Activated CD8-positive, alpha-beta memory T cell treated with anti-CD3 and anti-CD28 coated beads, Interleukin-2, amount 50 U/mL, for 24 hours (primary cell): ENCODE results near the gene RNU11.
"Not testable (repeated sequence)": the region's sequence is repeated elsewhere in the genome, so short reads cannot be mapped to it uniquely, and the experiment has no call there.

Source experiments
- DNase-seq: peaks from one replicate; pipeline ENCODE4 v3.0.0-alpha.2; 2020; ENCODE audit errors: extremely low read depth

RNU11 gene

GRCh38 chr1:28648474-28649198 lies at the start of gene RNU11:
RNU11 (plus strand) TSS chr1:28648600.
- DNase-seq = peak; percentile 76

GRCh38 chr1:28601696-28602095 lies 46.7 kb upstream of the RNU11 start:
- no peak for DNase-seq

GRCh38 chr1:28602536-28603439 lies 45.6 kb upstream of the RNU11 start:
- no peak for DNase-seq

GRCh38 chr1:28604411-28604810 lies 44.0 kb upstream of the RNU11 start:
- DNase-seq = no peak

- DNase-seq = no peak
Observed at GRCh38 chr1:28604962-28605361, 43.4 kb upstream of the RNU11 start.

- DNase-seq = no peak
Observed at GRCh38 chr1:28606771-28607170, 41.6 kb upstream of the RNU11 start.

GRCh38 chr1:28613175-28613574 lies 35.2 kb upstream of the RNU11 start:
- DNase-seq = no peak

GRCh38 chr1:28631713-28632112 lies 16.7 kb upstream of the RNU11 start:
- no peak for DNase-seq

- DNase-seq = no peak
Observed at GRCh38 chr1:28632560-28632959, 15.8 kb upstream of the RNU11 start.

- no peak for DNase-seq
Observed at GRCh38 chr1:28640766-28641165, 7.6 kb upstream of the RNU11 start.

- no peak for DNase-seq
Observed at GRCh38 chr1:28642056-28642846, 6.1 kb upstream of the RNU11 start.

- peak; percentile 75 for DNase-seq
Observed at GRCh38 chr1:28642847-28643635, 5.4 kb upstream of the RNU11 start, which contains the start of gene TAF12. TAF12 (minus strand) TSS chr1:28643067; CDS start chr1:28622081, 20,986 bp downstream.

- no peak for DNase-seq
Observed at GRCh38 chr1:28644494-28644893, 3.9 kb upstream of the RNU11 start.

- DNase-seq = not testable (repeated sequence)
Observed at GRCh38 chr1:28645406-28645805, 3.0 kb upstream of the RNU11 start.

- no peak for DNase-seq
Observed at GRCh38 chr1:28646040-28646439, 2.4 kb upstream of the RNU11 start.

- peak; percentile 69 for DNase-seq
Observed at GRCh38 chr1:28648008-28648473, 359 bp upstream of the RNU11 start.

- not testable (repeated sequence) for DNase-seq
Observed at GRCh38 chr1:28653063-28653462, 4.7 kb downstream of the RNU11 start.

- DNase-seq = not testable (repeated sequence)
Observed at GRCh38 chr1:28653870-28654269, 5.5 kb downstream of the RNU11 start.

- not testable (repeated sequence) for DNase-seq
Observed at GRCh38 chr1:28655448-28656311, 7.3 kb downstream of the RNU11 start.

- DNase-seq = no peak
Observed at GRCh38 chr1:28656335-28656734, 7.9 kb downstream of the RNU11 start.
